Activated naive CD4-positive, alpha-beta T cell (primary cell): ENCODE measurements around the gene ABTB2.
A peak's percentile ranks its signal among the peaks of the same experiment; 100 is the strongest.
"Not testable (repeated sequence)": the region's sequence is repeated elsewhere in the genome, so short reads cannot be mapped to it uniquely, and the experiment has no call there.

Experiments used
- DNase-seq, 4 experiments: peaks; one replicate each; lab custom pipeline; 2025; lab: John Stamatoyannopoulos, UW

The ABTB2 gene

GRCh38 chr11:34263441-34264091, 94.2 kb downstream of the ABTB2 start:
- DNase-seq, result no peak

- no peak for DNase-seq
Observed at GRCh38 chr11:34262531-34263081, 95.2 kb downstream of the ABTB2 start.

GRCh38 chr11:34261820-34262219, 96.0 kb downstream of the ABTB2 start:
- DNase-seq, result no peak

GRCh38 chr11:34261095-34261494, 96.7 kb downstream of the ABTB2 start:
- no peak for DNase-seq

- DNase-seq, result no peak
Observed at GRCh38 chr11:34260072-34260575, 97.7 kb downstream of the ABTB2 start.

GRCh38 chr11:34259087-34259486, 98.7 kb downstream of the ABTB2 start:
- no peak for DNase-seq

- no peak for DNase-seq
Observed at GRCh38 chr11:34256626-34257025, 101.2 kb downstream of the ABTB2 start.

GRCh38 chr11:34256150-34256549, 101.7 kb downstream of the ABTB2 start:
- DNase-seq, result no peak

- DNase-seq, result no peak
Observed at GRCh38 chr11:34255101-34255500, 102.7 kb downstream of the ABTB2 start.

- no peak for DNase-seq
Observed at GRCh38 chr11:34254011-34254410, 103.8 kb downstream of the ABTB2 start.

- DNase-seq, result no peak
Observed at GRCh38 chr11:34252651-34253050, 105.2 kb downstream of the ABTB2 start.

GRCh38 chr11:34252015-34252414, 105.8 kb downstream of the ABTB2 start:
- no peak for DNase-seq

- DNase-seq, result no peak
Observed at GRCh38 chr11:34251589-34251980, 106.2 kb downstream of the ABTB2 start.

- DNase-seq, result peak in 3 of 4 experiments; percentile 15 to 64 (median 43)
Observed at GRCh38 chr11:34250732-34251588, 106.8 kb downstream of the ABTB2 start.

- no peak for DNase-seq
Observed at GRCh38 chr11:34250211-34250610, 107.6 kb downstream of the ABTB2 start.

GRCh38 chr11:34249439-34249838, 108.4 kb downstream of the ABTB2 start:
- no peak for DNase-seq

- DNase-seq, result not testable (repeated sequence)
Observed at GRCh38 chr11:34246511-34246910, 111.3 kb downstream of the ABTB2 start.

GRCh38 chr11:34245041-34245440, 112.8 kb downstream of the ABTB2 start:
- no peak for DNase-seq

GRCh38 chr11:34243600-34244464, 114.0 kb downstream of the ABTB2 start:
- no peak for DNase-seq

- DNase-seq, result no peak
Observed at GRCh38 chr11:34242037-34242625, 115.7 kb downstream of the ABTB2 start.

- no peak for DNase-seq
Observed at GRCh38 chr11:34240150-34240494, 117.7 kb downstream of the ABTB2 start.
